T-helper 2 cell (primary cell): ENCODE measurements around the gene TRMT44.

ENCODE experiments used
- DNase-seq, 5 experiments: peaks; one replicate each; pipeline versions ENCODE4 v3.0.0 to v3.0.0-alpha.2; 2012 to 2022

The TRMT44 gene

DNA sequence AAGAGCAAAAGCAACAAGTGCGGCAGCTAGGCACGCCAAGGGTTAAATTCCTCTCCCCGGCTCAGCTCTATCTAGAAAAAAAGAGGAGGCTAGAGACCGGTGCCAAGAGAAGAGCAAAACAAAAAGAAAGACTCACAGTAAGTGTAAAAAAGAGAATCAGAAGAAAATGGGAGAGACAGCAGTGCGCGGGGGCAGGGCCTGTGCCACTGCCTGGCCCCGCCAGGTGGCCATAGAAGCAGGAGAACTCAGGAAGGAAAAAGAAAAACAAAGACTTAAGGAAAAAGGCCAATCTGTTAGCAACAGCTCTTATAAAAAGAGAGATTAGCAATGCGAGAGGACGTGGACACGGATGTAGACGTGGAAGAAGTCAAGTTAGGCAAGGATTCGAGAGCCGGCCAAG is 3.3 kb upstream of the TRMT44 start:
- DNase-seq, result no peak

DNA sequence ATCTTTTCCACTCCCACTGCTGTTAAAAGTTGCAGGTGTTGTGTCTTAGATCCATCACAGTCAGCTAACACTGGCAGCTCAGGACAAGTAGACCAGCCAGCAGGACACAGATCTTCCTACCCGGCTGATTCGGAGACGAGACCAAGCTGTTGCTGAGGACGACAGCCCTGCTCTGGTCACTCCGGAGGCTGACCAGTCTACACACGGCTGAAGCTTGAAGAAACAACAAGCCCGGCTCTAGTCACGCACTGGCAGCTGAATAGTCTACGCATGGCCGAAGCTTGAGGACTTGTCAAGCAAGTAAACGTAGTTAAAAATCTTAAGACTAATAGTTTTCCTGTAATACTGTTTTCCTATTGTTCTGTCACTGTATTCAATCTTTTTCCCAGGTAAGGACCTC is 1.8 kb upstream of the TRMT44 start:
- DNase-seq, result no peak

DNA sequence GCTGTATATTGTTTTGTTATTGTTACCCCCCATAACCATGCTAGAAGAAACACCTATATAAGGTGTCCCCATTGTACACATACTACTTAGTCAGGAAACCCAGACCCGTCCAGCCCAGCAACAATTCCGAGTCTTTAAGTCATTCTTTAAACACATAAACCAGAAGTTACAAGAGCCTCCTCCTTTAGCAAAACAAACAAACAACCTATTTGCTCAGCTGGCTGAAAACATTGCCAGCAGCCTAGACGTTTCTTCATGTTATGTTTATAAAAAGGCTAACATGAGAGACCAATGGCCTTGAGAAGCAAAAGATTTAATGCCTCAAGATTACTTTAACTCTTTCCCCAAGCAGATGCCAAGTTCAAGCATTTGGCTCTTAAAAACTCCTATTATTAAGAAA is 1.4 kb upstream of the TRMT44 start:
- DNase-seq, result no peak

DNA sequence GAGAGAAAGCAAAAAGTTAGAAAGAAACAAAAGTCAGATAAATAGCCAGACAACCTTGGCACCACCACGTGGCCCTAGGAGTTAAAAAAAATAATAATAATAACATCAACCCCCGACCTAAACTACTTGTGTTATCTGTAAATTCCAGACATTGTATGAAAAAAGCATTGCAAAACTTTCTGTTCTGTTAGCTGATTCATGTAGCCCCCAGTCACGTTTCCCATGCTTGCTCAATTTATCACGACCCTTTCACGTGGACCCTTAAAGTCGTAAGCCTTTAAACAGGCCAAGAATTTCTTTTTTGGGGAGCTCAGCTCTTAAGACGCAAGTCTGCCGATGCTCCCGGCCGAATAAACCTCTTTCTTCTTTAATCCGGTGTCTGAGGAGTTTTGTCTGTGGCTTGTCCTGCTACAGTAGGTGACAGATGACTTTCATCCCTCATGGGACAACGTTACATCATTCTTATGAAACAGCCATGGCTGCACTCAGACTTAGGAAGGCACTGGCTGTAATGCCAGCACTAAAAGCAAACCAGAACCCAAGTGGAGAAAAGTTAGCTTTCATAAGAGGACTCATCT is 574 bp upstream of the TRMT44 start:
- DNase-seq, result peak in 1 of 5 experiments; percentile 68

DNA sequence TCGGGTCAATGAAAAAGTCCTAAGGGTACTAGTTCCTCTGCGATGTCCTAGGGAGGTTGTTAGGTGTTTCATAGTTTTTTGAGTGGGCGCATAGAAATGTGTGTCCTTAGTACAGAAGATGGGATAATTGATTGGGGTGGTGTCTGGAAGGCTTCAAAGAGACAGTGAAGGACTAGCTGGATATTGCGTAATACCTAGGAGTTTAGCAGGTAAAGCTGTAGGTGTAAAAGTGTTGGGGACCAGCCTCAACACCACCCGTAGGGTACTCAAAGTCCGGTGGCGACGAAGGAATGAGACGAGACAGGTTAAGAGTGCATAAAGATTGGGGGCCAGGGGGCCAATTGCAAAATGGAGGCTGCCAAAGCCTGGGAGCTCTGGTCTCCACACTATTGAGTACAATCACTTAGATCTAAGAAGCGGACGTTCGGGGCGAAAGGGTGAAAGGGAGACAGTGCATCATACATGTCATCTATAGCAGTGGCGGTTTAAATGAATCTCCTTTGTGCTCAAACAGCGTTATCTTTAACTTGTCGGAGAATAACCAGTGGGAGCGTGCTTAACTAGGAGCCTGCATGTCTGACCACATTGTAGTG is 1.0 kb downstream of the TRMT44 start:
- no peak for DNase-seq

DNA sequence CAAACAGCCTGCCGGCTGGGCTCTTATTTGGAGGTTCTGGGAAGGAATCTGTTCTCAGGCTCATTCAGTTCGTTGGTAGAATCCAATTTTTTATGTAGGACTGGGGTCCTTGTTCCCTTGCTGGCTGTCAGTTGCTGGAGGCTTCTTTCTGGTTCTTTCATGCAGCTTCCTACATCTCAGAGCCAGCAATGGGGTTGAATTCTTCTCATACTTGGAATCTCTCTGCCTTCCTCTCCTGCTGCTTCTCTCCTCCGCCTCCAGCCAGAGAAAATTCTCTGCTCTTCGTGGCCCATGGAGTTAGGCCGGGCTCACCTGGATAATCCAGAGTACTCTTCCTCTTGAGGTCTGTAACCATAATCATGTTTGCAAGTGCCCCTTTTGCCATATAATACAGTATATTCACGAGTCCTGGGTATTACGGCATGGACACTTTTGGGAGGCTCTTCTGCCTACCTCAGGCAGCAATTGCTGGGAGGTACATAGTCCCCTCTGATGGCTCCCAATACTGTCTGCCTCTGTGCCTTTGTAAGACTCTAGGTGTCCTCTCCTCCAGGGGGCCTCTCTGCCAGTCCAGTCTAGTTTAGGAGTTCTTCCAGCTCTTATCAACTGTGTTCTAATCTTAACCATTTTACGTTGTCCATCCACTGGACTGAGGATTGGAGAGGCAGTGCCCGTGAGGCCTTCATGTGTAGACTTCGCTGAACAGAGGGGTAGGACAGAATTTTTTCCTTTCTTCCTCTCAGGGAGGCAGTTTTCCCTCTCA is 2.2 kb downstream of the TRMT44 start:
- DNase-seq, result no peak

DNA sequence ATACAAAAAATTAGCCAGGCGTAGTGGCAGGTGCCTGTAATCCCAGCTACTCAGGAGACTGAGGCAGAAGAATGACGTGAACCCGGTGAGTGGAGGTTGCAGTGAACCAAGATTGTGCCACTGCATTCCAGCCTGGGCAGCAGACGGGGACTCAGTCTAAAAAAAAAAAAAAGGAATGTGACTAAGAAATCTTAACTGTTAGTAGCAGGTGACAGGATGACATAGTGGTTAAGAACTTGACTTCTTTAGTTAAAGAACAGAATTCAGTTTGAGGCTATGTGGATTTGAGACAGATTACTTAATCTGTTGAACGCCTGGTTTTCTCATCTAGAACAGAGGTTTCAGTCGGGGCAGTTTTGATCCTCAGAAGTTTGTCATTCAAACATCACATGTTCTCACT is 3.2 kb downstream of the TRMT44 start:
- no peak for DNase-seq

DNA sequence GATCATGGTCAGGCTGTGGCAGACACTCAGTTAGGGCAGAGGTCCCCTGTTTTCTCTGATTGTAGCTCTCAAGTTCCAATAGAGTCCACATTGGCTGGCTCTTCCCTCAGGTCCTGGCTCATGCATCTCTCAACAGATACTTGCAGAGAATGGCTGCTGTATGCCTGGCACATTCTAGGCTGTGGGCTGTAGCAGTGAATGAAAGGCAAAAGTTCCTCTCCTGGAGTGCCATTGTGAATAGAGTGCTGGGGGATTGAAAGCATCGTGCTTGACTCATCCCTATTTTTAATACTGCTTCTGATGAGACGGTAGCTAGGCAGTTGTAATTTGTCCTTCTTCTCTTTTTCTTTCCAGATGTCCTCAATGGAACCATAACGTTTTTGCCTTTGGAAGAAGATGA is 5.5 kb downstream of the TRMT44 start:
- no peak for DNase-seq

DNA sequence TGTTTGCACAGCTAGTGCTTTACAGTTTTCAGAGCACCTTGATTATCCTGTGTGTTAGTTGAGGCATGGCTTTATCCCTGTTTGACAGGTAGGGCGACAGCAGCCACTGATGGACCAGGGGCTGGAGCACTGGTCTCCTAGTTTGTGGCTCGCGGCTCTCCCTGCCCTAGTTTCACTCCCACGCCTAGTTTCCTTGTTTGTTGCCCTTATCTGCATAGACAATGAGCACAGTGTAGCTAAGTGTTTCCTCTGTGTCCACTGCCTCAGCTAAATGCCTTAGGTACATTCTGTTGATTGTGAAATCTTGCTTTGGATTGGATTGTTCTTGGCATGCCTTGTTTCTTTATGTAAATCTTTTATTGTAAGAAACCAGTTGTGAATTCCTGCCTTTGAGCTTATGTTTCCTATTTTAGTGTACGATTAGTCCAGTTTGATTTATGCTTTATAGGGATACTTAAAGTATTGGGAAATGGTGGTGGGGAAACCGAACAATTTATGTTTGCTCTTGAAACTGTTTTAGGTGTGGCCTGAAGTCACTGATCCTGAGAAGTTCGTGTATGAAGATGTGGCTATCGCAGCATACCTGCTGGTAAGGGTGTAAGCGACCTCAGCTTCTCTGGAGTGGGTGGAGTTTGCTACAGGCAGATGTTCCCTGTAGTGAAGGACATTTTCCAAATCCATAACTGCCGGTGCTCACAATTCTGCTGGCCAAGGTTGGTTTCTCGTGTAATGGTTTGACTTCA is 11.0 kb downstream of the TRMT44 start:
- no peak for DNase-seq

DNA sequence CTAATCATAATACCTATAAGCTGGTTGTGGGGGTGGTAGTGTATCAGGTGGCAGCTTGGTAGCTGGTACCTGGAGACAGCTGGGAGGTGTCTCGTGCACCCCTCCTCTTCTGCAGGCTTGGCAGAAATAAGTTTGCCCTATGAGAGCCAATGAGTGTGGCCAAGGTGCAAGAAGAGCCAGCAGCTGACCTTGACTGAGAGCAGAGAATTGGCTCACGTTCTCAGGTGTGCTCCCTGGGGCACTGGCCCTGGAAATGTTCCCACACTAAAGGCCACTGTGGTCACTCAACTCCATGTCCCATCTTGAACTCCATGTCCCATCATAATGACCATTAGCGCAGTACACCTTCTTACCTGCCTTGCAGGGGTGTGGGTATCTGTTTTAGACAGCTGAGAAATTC is 13.4 kb downstream of the TRMT44 start:
- DNase-seq, result no peak

DNA sequence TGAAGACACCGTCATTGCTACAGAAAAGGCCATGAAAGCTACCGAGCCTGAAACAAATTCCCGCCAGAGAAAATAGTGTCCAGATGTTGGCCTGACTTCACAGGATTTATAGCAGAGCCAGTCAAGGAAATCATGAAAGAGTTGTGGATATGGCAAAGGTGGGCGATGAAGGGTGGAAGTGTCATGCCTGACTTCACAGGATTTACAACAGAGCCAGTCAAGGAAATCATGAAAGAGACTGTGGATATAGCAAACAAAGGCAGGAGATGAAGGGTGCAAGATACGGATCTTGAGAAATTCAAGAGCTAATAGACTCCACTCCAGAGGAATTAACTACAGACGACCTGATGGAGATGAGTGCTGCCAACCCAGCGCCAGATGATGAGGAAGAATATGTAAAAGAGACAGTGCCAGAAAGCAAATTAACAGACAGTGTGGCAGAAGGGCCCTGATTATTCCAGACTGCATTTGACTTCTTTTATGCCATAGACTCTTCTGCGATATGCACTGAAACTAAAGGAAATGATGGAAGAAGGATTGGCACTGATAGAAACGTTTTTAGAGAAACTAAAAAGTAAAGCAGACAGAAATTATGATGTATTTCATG is 17.2 kb downstream of the TRMT44 start:
- DNase-seq, result no peak

DNA sequence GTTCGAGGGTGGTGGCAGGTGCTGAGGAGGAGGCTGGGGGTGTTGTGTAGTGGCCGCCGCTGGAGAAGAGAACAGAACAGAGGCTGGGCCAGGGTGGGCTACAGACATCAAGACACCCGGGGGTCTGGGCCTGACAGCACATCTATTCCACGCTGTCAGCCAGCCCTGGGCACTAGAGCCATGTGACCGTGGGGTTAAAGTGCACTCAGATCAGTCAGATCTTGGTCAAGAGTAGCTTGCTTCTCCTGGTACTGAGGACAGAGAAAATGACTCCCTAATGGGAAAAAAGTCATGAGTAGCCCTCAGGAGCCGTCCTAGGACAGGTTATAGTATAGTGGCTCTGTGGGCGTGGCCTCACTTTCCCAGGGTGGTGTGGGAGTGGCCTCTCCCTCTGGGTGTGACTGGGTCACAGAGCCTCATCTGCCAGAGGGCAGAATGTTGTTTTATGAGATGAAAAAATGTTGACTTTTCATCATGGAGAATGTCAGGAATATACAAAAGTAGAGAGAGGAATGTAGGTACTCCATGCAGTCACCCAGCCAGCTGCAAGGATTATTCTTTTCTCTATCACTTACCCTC is 19.4 kb downstream of the TRMT44 start:
- no peak for DNase-seq

DNA sequence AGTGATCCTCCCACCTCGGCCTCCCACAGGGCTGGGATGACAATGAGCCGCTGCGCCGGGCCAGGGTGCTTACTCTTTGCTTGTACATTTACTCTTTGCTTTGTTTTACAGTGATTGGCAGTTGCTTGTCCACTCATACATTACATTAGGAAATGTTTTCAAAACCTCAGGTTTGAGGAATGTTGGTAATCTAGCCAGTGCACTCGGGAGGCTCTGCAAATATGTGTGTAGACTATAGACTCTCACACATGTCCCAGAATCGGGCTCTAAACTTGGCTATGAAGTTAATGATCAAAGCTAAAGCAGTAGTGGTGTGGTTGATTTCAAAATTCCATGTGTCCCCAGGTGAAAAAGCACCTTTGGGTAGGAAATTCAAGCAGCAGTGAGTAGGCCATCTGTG is 20.5 kb downstream of the TRMT44 start:
- DNase-seq, result no peak

DNA sequence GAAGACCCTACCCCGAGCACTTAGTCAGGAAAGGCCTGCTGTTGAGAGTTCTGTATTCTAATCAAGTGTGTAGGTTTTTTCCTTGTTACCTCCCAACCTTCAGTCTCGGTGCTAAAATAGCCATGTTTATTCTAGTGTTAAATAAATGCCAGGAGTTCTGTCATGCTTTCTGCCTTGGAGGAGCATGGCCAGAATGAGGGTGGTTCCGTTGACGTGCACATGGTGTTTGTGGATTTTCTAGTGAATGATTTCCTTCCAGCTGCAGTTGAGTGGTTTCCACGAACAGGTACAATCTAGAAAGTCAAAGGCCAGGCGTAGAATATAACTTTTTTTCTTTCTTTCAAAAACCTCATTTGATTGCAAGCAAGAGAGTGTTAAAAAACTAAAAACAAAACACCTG is 21.0 kb downstream of the TRMT44 start:
- DNase-seq, result no peak

DNA sequence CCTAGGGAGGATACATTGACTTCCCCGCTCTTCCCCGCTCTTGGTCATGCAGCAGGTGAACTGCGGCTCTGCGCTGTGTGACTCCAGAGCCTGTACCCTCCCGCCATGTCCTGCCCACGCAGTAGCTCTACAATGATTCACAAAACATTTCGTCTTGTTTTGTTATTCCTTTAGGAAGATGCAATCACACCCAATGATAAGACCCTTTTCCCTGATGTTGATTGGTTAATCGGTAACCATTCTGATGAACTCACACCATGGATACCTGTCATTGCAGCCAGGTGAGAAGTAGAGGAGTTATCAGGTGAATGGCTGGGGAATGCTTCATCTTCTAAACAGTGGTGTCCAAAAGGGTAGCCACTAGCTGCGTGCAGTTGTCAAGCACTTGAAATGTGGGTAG is 23.2 kb downstream of the TRMT44 start:
- no peak for DNase-seq

DNA sequence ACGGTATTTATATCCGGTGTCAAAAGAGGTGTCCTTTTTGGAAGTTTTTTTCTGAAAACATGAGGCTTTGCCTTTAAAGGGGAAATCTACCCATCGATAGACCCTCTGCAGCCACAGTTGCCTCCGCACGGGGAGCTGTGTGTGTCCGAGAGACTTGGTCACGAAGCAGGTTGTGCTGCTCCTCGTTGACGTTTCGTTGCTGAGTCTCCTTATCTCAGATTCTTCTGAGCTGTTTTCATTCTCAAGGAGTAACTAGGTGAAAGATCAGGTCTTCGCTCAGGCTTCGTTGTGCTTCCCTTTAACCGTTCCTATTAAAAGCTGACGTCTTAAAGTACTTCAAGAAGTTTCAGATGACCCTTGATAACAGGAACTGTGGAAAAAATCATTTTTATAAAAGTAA is 23.8 kb downstream of the TRMT44 start:
- no peak for DNase-seq

DNA sequence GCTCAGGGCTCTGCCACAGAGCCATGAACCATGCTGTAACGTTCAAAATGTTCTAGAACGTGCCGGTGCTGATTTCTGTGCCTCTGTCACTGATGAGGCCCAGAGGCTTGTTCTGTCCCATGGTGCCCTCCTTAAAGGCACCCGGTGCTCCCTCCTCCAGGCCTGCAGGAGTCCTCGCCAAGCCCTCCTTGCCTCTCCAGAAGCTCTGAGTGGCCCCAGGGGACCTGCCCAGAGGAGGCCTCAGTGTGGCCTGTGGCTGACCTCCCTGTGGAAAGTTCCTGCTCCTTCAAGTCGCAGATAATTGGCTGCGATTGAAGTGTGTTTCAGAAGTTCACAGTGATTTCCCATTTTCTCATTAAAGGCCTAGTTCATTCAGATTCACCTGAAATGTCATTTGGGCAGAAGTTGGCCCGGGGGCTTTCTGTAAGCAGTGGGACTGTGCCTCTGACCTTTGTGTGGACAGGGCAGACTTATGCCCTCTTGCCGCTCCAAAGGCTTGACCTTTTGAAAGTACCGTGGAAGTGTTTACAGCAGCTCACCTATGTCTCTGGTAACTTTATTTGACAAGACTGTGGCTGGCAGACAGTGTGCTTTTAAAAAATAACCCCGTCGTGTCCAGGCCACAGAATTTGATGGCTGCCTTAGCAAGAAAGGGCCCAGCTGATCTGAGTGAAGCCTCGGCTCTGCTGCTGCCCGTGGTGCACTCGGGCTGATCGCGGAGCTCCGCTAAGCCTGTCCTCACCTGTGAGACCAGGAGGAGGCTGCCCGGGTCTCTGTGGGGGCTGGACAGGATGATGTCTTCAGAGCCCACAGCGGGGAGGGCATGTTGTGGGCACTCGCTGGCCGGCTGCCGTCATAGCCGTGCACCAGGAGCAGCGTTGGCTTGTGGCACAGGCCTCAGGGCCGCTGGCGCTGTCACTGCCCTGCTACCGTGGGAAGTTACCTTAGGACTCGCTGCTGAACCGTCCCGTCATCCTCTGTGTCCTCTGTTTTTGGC is 25.3 kb downstream of the TRMT44 start:
- DNase-seq, result no peak

DNA sequence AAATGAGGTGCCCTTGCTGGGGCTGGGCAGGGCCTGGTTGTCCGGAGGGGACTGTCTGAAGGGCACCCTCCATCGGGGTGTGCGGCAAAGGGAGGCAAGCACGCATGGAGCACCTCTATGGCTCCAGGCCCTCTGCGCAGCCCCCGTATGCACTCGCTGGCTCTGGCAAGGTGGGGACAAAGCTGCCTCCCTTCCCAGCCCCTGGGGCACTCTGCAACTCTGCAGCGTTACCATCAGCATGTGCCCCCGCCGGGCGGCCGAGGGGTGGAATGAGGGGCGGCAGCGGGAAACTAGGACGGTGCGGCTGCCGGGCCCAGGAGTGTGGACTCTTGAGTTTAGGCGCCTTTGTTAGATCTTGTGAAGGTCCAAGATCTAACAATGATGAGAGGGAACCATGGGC is 26.4 kb downstream of the TRMT44 start:
- no peak for DNase-seq

DNA sequence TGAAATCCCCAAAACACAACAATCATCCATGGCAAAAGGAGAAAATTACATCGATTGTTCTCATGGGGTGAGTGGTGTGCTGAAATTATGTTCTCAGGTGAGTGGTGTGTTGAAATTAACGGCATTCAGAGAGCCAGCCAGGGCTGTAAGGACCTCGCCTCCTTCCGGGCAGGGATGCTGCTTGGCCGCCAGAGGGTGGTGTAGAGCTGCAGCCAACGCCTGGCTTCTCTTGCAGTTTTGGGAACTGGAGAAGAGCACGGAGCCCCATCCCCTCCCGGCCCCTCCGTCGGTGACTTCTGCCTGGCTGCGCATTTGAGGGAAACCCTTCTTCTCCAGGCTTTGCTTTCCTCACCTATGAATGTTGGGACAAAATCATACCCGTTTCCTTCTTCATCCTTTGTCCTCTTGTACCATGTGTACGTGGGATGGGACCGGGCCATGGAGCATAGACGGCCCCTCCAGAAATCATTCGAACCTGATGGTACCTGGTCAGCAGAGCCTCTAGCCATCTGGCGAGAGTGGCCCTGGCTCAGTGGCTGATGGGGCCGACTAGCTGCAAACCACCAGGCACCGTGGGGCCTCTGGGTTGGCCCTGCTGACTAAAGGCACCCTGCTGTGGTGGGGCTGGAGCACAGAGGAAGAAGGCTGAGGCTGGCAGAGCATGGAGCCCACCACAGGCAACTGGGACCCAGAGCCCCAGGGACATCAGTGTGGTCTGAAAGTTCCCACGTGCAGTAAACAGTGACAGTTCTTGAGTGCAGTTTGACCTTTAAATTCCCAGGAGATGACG is 28.4 kb downstream of the TRMT44 start:
- DNase-seq, result peak in 3 of 5 experiments; percentile 34 to 55 (median 39)

DNA sequence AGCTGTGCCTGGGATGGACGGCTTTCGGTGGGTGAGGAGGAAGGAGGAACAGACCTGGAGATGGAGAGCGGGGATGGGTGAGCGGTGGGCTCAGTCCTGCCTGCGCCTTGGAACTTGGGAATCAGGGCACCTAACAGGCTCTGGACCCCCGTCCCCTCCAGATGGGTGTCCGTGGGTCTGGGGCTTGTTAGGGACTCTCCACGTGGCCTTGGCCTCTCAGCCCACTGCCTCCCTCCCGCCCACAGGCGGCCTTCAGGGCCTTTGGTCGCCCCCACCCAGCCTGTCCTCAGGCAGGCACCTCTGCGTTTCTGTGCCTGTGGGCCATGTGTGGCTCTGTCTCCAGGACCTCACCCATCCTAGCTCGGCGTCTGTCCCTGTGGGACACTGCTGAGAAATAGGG is 29.0 kb downstream of the TRMT44 start:
- DNase-seq, result no peak
